CD4-positive, alpha-beta memory T cell (primary cell): ENCODE results near the gene ENTR1. TPM values are rescaled to one million over a fixed set of nuclear protein-coding genes. Genes with fewer than 3 reads are reported as not detected.

ENCODE experiments used
- CTCF ChIA-PET: fragments of 350-600 bp; sonication (Branson Sonifier 250); formaldehyde crosslinking; loops from one replicate; lab custom pipeline; 2021; ENCODE audit warnings: inconsistent platforms; ENCODE audit not compliant: partially characterized antibody; lab: Charles Lee
- POLR2A ChIA-PET: fragments of 350-600 bp; sonication (Branson Sonifier 250); formaldehyde crosslinking; loops from one replicate; lab custom pipeline; 2021; ENCODE audit not compliant: partially characterized antibody; lab: Charles Lee
- DNase-seq, 5 donors: peaks; one replicate each; pipeline versions ENCODE4 v3.0.0 to v3.0.0-alpha.2; 2020 to 2022; ENCODE audit warnings: mixed read lengths in 1 of 5
- H3K27ac ChIP-seq: one replicate; pipeline ENCODE4 v1.7.0; 2013; ENCODE audit warnings: low read depth, low read length
- H3K27me3 ChIP-seq: 2 replicates; pipeline ENCODE4 v1.7.0; 2013; ENCODE audit warnings: mild to moderate bottlenecking, low read length, moderate library complexity; ENCODE audit not compliant: insufficient read depth
- H3K36me3 ChIP-seq: 2 replicates; pipeline ENCODE4 v1.7.0; 2013; ENCODE audit warnings: mild to moderate bottlenecking, low read length, moderate library complexity; ENCODE audit not compliant: insufficient read depth
- H3K4me1 ChIP-seq: 2 replicates; pipeline ENCODE4 v1.7.0; 2013; ENCODE audit warnings: mild to moderate bottlenecking, low read length, moderate library complexity; ENCODE audit not compliant: insufficient read depth
- H3K4me3 ChIP-seq, 2 donors: one replicate each; pipeline ENCODE4 v1.7.0; 2013; ENCODE audit warnings: low read length in 2 of 2, mild to moderate bottlenecking in 1 of 2
- H3K9me3 ChIP-seq, 2 donors: one replicate each; pipeline ENCODE4 v1.7.0; 2013; ENCODE audit warnings: low read length in 2 of 2, control low read depth in 1 of 2; ENCODE audit not compliant: control insufficient read depth in 1 of 2
- H3K27ac Mint-ChIP-seq, 7 donors: one replicate each; pipeline ENCODE4 v1.8.0; 2020 to 2021; ENCODE audit warnings: mixed read lengths in 7 of 7, mild to moderate bottlenecking in 6 of 7, inconsistent platforms in 3 of 7, moderate library complexity in 3 of 7
- H3K27me3 Mint-ChIP-seq, 2 donors: one replicate each; pipeline ENCODE4 v1.8.0; 2020 to 2021; ENCODE audit warnings: mixed read lengths in 2 of 2
- H3K36me3 Mint-ChIP-seq, 2 donors: one replicate each; pipeline ENCODE4 v1.8.0; 2020 to 2021; ENCODE audit warnings: mixed read lengths in 2 of 2, inconsistent platforms in 1 of 2, mild to moderate bottlenecking in 1 of 2
- H3K4me1 Mint-ChIP-seq, 4 donors: one replicate each; pipeline ENCODE4 v1.8.0; 2020 to 2021; ENCODE audit warnings: mixed read lengths in 4 of 4, mild to moderate bottlenecking in 1 of 4
- H3K4me3 Mint-ChIP-seq, 8 donors: one replicate each; pipeline ENCODE4 v1.8.0; 2020 to 2021; ENCODE audit warnings: mixed read lengths in 8 of 8, mild to moderate bottlenecking in 7 of 8, moderate library complexity in 6 of 8, inconsistent platforms in 3 of 8
- H3K9me3 Mint-ChIP-seq, 8 donors: one replicate each; pipeline ENCODE4 v1.8.0; 2020 to 2021; ENCODE audit warnings: mixed read lengths in 8 of 8, mild to moderate bottlenecking in 5 of 8, inconsistent platforms in 3 of 8, moderate library complexity in 1 of 8
- intact Hi-C: fragments of 100-400 bp; cut with micrococcal nuclease; formaldehyde crosslinking; loops from one replicate; pipeline ENCODE4 v1.15.1; 2023
- polyA plus RNA-seq, 2 donors: library from polyadenylated mRNA; unstranded; fragments of 300-500 nt; fragmentation: Illumina TruSeq; gene quantifications; one replicate each; pipeline ENCODE4 v1.2.3, GENCODE V29; 2021
- total RNA-seq, 2 experiments: library from RNA; stranded (reverse); gene quantifications; one replicate each; pipeline ENCODE4 v1.2.3, GENCODE V29; 2021

Gene ENTR1
- total and polyA plus RNA-seq, 4 experiments from 2014 or later = 8.3 to 85.9 (median 47.8) TPM

GRCh38 chr9:136355616-136356557, 54.5 kb downstream of the ENTR1 start:
- peaks cover 0 to 9% of the 10 kb centered on the region in 2 donors for H3K36me3 Mint-ChIP-seq
- H3K4me1 Mint-ChIP-seq = peaks cover 0 to 4% (median 0%) of the 10 kb centered on the region in 4 donors
- Histone ChIP-seq H3K36me3 (no peaks in the 10 kb centered on the region), H3K27me3 (no peaks in the 10 kb centered on the region), H3K27ac (no peak overlapping the region), H3K4me3 (no peak overlapping the region), H3K4me1 (no peaks in the 10 kb centered on the region), H3K9me3 (no peaks in the 10 kb centered on the region)
- ChIA-PET CTCF (no interaction called here), POLR2A (no interaction called here)
- no peaks in the 10 kb centered on the region for H3K27me3 Mint-ChIP-seq
- intact Hi-C loops = no loop called here
- H3K27ac Mint-ChIP-seq = no peak overlapping the region
- DNase-seq = no peak
- H3K9me3 Mint-ChIP-seq = no peaks in the 10 kb centered on the region
- no peak overlapping the region for H3K4me3 Mint-ChIP-seq

DNA sequence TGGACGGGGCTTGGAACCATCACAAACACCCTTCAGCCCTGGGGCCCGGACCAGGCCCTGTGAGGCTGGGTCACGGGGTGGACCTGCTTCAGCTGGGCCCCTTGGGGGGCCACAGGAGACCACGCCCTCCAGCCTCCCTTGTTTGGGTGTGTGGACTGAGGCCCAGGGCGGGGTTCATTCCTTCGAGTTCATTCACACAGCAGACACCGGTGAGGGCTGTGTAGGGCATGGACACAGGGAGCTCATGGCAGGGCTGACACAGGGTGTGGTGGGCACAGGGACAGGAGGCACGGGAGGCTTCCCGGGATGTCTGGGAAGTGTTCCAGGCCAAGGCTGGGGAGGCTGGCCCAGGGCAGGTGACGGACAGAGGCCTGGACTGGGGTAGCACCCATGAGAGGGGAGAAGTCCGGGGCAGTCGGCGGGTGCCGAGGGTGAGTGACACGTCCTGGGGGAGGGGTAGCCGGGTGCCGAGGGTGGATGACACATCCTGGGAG, 55.8 kb downstream of the ENTR1 start:
- POLR2A ChIA-PET = interaction anchor here (1.4 kb wide), 1 partner anchor 8 kb away, joined by 6 read pairs; no protein-coding TSS in a partner anchor
- H3K36me3 ChIP-seq = no peaks in the 10 kb centered on the region
- no peak overlapping the region for H3K27ac ChIP-seq
- no peak overlapping the region for H3K4me3 Mint-ChIP-seq
- H3K27me3 ChIP-seq = no peaks in the 10 kb centered on the region
- H3K4me3 ChIP-seq = no peak overlapping the region
- no peak for DNase-seq
- peaks cover 0 to 4% (median 0%) of the 10 kb centered on the region in 4 donors for H3K4me1 Mint-ChIP-seq
- peak overlapping the region in 1 of 7 donors; percentile 42 for H3K27ac Mint-ChIP-seq
- H3K9me3 Mint-ChIP-seq = no peaks in the 10 kb centered on the region
- no peaks in the 10 kb centered on the region for H3K27me3 Mint-ChIP-seq
- no peaks in the 10 kb centered on the region for H3K9me3 ChIP-seq
- no peaks in the 10 kb centered on the region for H3K4me1 ChIP-seq
- H3K36me3 Mint-ChIP-seq = peaks cover 0 to 4% of the 10 kb centered on the region in 2 donors
- CTCF ChIA-PET = no interaction called here
- intact Hi-C loops = no loop called here

DNA sequence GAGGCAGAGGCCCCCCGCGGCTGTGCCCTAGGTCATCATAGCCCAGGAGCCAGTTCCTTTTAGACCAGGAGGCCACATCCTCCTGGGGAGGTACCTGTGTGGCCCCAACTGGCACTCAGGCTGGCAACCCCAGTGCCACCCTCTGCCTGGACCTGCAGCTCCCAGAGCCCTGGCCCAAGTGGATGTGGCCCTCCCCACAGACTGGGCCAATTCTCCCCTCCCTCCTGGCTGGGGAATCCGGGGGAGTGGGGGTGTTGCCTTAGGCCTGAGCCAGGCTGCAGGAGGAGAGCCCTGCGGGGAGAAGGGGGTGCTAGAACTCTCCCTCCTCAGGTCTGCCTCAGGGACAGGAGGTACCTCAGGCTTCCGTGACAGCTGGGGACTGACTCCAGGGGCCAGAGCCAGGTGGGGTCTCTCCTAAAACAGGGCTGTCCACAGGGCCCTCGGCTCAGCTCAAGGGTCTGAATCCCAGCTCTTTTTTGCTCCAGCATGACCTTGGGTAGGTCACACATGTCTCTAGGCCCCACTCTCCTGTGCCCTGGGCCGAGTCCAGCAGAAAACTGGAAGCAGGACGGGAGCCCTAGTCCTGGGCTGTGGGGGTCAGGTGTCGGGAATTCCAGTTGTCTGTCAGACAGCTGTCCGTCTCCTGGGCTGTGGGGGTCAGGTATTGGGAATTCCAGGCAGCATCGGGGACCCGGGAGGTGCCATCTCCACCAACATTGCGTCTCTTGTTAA, 56.5 kb downstream of the ENTR1 start:
- no peak overlapping the region for H3K4me3 Mint-ChIP-seq
- ChIA-PET POLR2A (interaction anchor here (1.4 kb wide), 1 partner anchor 9 kb away, joined by 6 read pairs; no protein-coding TSS in a partner anchor), CTCF (no interaction called here)
- Histone ChIP-seq H3K9me3 (no peaks in the 10 kb centered on the region), H3K4me3 (no peak overlapping the region), H3K27ac (no peak overlapping the region), H3K36me3 (no peaks in the 10 kb centered on the region), H3K27me3 (no peaks in the 10 kb centered on the region), H3K4me1 (no peaks in the 10 kb centered on the region)
- DNase-seq = no peak
- no peaks in the 10 kb centered on the region for H3K36me3 Mint-ChIP-seq
- intact Hi-C loops = no loop called here
- no peaks in the 10 kb centered on the region for H3K27me3 Mint-ChIP-seq
- peaks cover 0 to 4% (median 0%) of the 10 kb centered on the region in 4 donors for H3K4me1 Mint-ChIP-seq
- H3K27ac Mint-ChIP-seq = no peak overlapping the region
- no peaks in the 10 kb centered on the region for H3K9me3 Mint-ChIP-seq

DNA sequence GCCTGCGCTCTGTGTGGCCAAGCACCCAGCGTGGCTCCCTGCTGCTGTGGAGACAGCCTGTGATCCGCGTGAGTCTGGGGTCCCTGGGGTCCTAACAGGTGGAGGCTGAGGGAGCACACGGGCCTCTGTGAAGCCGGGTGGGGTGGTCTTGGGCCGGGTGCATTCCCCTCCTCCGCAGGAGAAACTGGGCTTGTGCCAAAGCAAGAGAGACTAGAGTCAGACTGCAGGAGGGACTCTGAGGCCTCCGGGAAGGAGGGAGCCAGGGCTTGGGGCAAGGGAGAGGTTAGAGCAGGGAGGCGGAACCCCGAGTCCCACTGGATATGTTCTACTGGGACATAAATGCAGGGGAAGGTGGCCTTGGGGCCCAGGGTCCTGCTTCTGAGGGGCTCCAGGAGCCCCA, 57.3 kb downstream of the ENTR1 start:
- DNase-seq = no peak
- no peaks in the 10 kb centered on the region for H3K9me3 ChIP-seq
- H3K4me3 ChIP-seq = no peak overlapping the region
- H3K27me3 Mint-ChIP-seq = no peaks in the 10 kb centered on the region
- no peaks in the 10 kb centered on the region for H3K36me3 Mint-ChIP-seq
- CTCF ChIA-PET = no interaction called here
- no peaks in the 10 kb centered on the region for H3K9me3 Mint-ChIP-seq
- no peaks in the 10 kb centered on the region for H3K27me3 ChIP-seq
- intact Hi-C loops = no loop called here
- H3K4me1 Mint-ChIP-seq = peaks cover 0 to 4% (median 0%) of the 10 kb centered on the region in 4 donors
- no peak overlapping the region for H3K4me3 Mint-ChIP-seq
- POLR2A ChIA-PET = no interaction called here
- peak overlapping the region in 1 of 7 donors; percentile 44 for H3K27ac Mint-ChIP-seq
- H3K27ac ChIP-seq = no peak overlapping the region
- H3K36me3 ChIP-seq = no peaks in the 10 kb centered on the region
- no peaks in the 10 kb centered on the region for H3K4me1 ChIP-seq

- Mint-ChIP-seq H3K27me3 (no peaks in the 10 kb centered on the region), H3K36me3 (no peaks in the 10 kb centered on the region), H3K9me3 (no peaks in the 10 kb centered on the region), H3K4me3 (no peak overlapping the region), H3K27ac (no peak overlapping the region), H3K4me1 (peaks cover 0 to 4% (median 0%) of the 10 kb centered on the region in 4 donors)
- ChIA-PET POLR2A (no interaction called here), CTCF (no interaction called here)
- no peaks in the 10 kb centered on the region for H3K27me3 ChIP-seq
- H3K4me3 ChIP-seq = no peak overlapping the region
- H3K4me1 ChIP-seq = no peaks in the 10 kb centered on the region
- DNase-seq = no peak
- intact Hi-C loops = no loop called here
- no peaks in the 10 kb centered on the region for H3K36me3 ChIP-seq
- H3K9me3 ChIP-seq = no peaks in the 10 kb centered on the region
- no peak overlapping the region for H3K27ac ChIP-seq
These were observed 57.7 kb downstream of the ENTR1 start for GRCh38 chr9:136352682-136353081.

Other genes starting within 250 kb of the ENTR1 start
- gene LHX3, start 205.5 kb downstream of the ENTR1 start, total RNA-seq = not detected
- gene LHX3, start 205.5 kb downstream of the ENTR1 start, polyA plus RNA-seq = not detected
- gene QSOX2, start 164.8 kb downstream of the ENTR1 start, total RNA-seq = 10 to 100 TPM; 14.8 to 15.0 TPM
- gene QSOX2, start 164.8 kb downstream of the ENTR1 start, polyA plus RNA-seq = under 1 TPM; 0.35 to 0.87 TPM
- not detected for gene CCDC187, start 106.5 kb downstream of the ENTR1 start, total RNA-seq
- not detected for gene CCDC187, start 106.5 kb downstream of the ENTR1 start, polyA plus RNA-seq
- 1 to 10 TPM; 7.6 to 8.1 TPM for gene GPSM1, start 83.1 kb downstream of the ENTR1 start, total RNA-seq
- gene GPSM1, start 83.1 kb downstream of the ENTR1 start, polyA plus RNA-seq = 1 to 10 TPM in 1 of 2 donors, under 1 TPM in 1; 0.78 to 1.6 TPM
- gene DNLZ, start 46.9 kb downstream of the ENTR1 start, total RNA-seq = 10 to 100 TPM; 26.0 to 32.3 TPM
- gene DNLZ, start 46.9 kb downstream of the ENTR1 start, polyA plus RNA-seq = 10 to 100 TPM; 71.3 to 86.1 TPM
- 1 to 10 TPM in 1 of 2 experiments, under 1 TPM in 1; 0.70 to 1.2 TPM for gene CARD9, start 36.9 kb downstream of the ENTR1 start, total RNA-seq
- under 1 TPM in 1 of 2 donors, not detected in 1; 0.41 TPM for gene CARD9, start 36.9 kb downstream of the ENTR1 start, polyA plus RNA-seq
- 10 to 100 TPM; 13.1 to 15.4 TPM for gene SNAPC4, start 10.4 kb downstream of the ENTR1 start, total RNA-seq
- gene SNAPC4, start 10.4 kb downstream of the ENTR1 start, polyA plus RNA-seq = 1 to 10 TPM in 1 of 2 donors, under 1 TPM in 1; 0.35 to 2.1 TPM
- 10 to 100 TPM; 71.8 to 73.3 TPM for gene PMPCA, start within 50 bp of the ENTR1 start, total RNA-seq
- 10 to 100 TPM; 44.2 to 45.2 TPM for gene PMPCA, start within 50 bp of the ENTR1 start, polyA plus RNA-seq
- 10 to 100 TPM; 29.1 to 31.2 TPM for gene INPP5E, start 29.2 kb upstream of the ENTR1 start, total RNA-seq
- 1 to 10 TPM; 2.0 to 5.0 TPM for gene INPP5E, start 29.2 kb upstream of the ENTR1 start, polyA plus RNA-seq
- 10 to 100 TPM; 82.9 to 87.7 TPM for gene SEC16A, start 72.4 kb upstream of the ENTR1 start, total RNA-seq
- gene SEC16A, start 72.4 kb upstream of the ENTR1 start, polyA plus RNA-seq = 10 to 100 TPM in 1 of 2 donors, 1 to 10 TPM in 1; 6.6 to 39.3 TPM
- 10 to 100 TPM; 43.0 to 45.4 TPM for gene NOTCH1, start 135.4 kb upstream of the ENTR1 start, total RNA-seq
- 1 to 10 TPM in 1 of 2 donors, not detected in 1; 6.0 TPM for gene NOTCH1, start 135.4 kb upstream of the ENTR1 start, polyA plus RNA-seq